Measurements from ENCODE around the gene IL31.
"Not testable (repeated sequence)": the region's sequence is repeated elsewhere in the genome, so short reads cannot be mapped to it uniquely, and the experiment has no call there.

The IL31 gene

GRCh38 chr12:122174155-122174845, at the start of gene IL31:
IL31 (minus strand) TSS chr12:122174221; CDS start chr12:122174172, 49 bp downstream.
- DNase-seq (ENCODE audit: low read depth), result no peak

GRCh38 chr12:122216445-122216844, 42.4 kb upstream of the IL31 start:
- no peak for DNase-seq (ENCODE audit: low read depth)

- DNase-seq (ENCODE audit: low read depth), result no peak
Measured at GRCh38 chr12:122215771-122216170, 41.8 kb upstream of the IL31 start.

- DNase-seq (ENCODE audit: low read depth), result no peak
Measured at GRCh38 chr12:122208073-122208820, 34.2 kb upstream of the IL31 start.

GRCh38 chr12:122207391-122207790, 33.4 kb upstream of the IL31 start:
- no peak for DNase-seq (ENCODE audit: low read depth)

- no peak for DNase-seq (ENCODE audit: low read depth)
Measured at GRCh38 chr12:122206976-122207375, 33.0 kb upstream of the IL31 start.

- no peak for DNase-seq (ENCODE audit: low read depth)
Measured at GRCh38 chr12:122206111-122206881, 32.3 kb upstream of the IL31 start.

GRCh38 chr12:122205053-122205925, 31.3 kb upstream of the IL31 start:
- DNase-seq (ENCODE audit: low read depth), result no peak

- no peak for DNase-seq (ENCODE audit: low read depth)
Measured at GRCh38 chr12:122204167-122205052, 30.4 kb upstream of the IL31 start.

- no peak for DNase-seq (ENCODE audit: low read depth)
Measured at GRCh38 chr12:122203301-122204166, 29.5 kb upstream of the IL31 start, which contains the start of gene B3GNT4. B3GNT4 (plus strand) TSS chr12:122203709; CDS start chr12:122204619, 910 bp downstream.

- DNase-seq (ENCODE audit: low read depth), result not testable (repeated sequence)
Measured at GRCh38 chr12:122202811-122203210, 28.8 kb upstream of the IL31 start.

GRCh38 chr12:122202017-122202416, 28.0 kb upstream of the IL31 start:
- DNase-seq (ENCODE audit: low read depth), result no peak

- DNase-seq (ENCODE audit: low read depth), result no peak
Measured at GRCh38 chr12:122201381-122201780, 27.4 kb upstream of the IL31 start.

- no peak for DNase-seq (ENCODE audit: low read depth)
Measured at GRCh38 chr12:122200541-122201175, 26.6 kb upstream of the IL31 start.

- no peak for DNase-seq (ENCODE audit: low read depth)
Measured at GRCh38 chr12:122199484-122200355, 25.7 kb upstream of the IL31 start.

GRCh38 chr12:122197612-122197966, 23.6 kb upstream of the IL31 start:
- no peak for DNase-seq (ENCODE audit: low read depth)

GRCh38 chr12:122195405-122195804, 21.4 kb upstream of the IL31 start:
- DNase-seq (ENCODE audit: low read depth), result no peak

GRCh38 chr12:122194804-122195203, 20.8 kb upstream of the IL31 start:
- no peak for DNase-seq (ENCODE audit: low read depth)
